ENCODE results near the gene HDHD3.

DNA sequence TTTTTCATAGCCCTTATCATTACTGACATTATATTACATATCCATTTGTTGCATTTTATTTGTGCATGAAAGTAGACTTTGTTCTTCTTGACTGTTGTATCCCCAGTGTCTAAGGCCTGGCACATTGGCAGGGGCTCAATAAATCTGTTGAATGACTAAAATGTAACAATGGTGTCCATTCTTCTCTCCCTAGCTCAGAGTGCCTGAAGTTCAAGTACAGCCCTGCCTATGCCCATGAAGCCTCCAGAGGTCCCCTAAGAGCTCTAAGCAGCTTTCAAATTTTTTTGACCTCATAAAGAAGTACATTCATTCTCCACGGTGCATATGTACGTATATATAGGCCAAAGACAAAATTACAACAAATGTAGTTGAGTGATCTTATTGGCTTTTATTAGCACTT lies 31.6 kb downstream of the HDHD3 start:
- TF ChIP-seq, protein P1, sequence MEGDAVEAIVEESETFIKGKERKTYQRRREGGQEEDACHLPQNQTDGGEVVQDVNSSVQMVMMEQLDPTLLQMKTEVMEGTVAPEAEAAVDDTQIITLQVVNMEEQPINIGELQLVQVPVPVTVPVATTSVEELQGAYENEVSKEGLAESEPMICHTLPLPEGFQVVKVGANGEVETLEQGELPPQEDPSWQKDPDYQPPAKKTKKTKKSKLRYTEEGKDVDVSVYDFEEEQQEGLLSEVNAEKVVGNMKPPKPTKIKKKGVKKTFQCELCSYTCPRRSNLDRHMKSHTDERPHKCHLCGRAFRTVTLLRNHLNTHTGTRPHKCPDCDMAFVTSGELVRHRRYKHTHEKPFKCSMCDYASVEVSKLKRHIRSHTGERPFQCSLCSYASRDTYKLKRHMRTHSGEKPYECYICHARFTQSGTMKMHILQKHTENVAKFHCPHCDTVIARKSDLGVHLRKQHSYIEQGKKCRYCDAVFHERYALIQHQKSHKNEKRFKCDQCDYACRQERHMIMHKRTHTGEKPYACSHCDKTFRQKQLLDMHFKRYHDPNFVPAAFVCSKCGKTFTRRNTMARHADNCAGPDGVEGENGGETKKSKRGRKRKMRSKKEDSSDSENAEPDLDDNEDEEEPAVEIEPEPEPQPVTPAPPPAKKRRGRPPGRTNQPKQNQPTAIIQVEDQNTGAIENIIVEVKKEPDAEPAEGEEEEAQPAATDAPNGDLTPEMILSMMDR (IDR thresholded peaks at IDR 0.05), result no peak
- no peak for TF ChIP-seq POLR2A (IDR thresholded peaks at IDR 0.05)
